HepG2 (cell line): Measurements from ENCODE around the gene TBC1D2B. TPM values are rescaled to one million over a fixed set of nuclear protein-coding genes. Genes with fewer than 3 reads are reported as not detected.

Experiments used
- FOSL2 ChIP-seq: sonication (generic); formaldehyde crosslinking; IDR thresholded peaks from 2 replicates; pipeline ENCODE4 v1.4.0; 2020; ENCODE audit warnings: missing genetic modification reagents
- FOXK2 ChIP-seq: fragments of 450-650 bp; IDR thresholded peaks from 2 replicates; pipeline ENCODE4 v1.6.1; 2016
- FOXM1 ChIP-seq: sonication (generic); formaldehyde crosslinking; IDR thresholded peaks from 2 replicates; pipeline ENCODE4 v1.5.0; 2020; ENCODE audit warnings: missing genetic modification reagents
- HDAC1 ChIP-seq: sonication (generic); formaldehyde crosslinking; IDR thresholded peaks from 2 replicates; pipeline ENCODE4 v1.5.1; 2020; ENCODE audit warnings: mild to moderate bottlenecking, missing genetic modification reagents
- HDAC6 ChIP-seq: fragments of 200-600 bp; sonication (generic); IDR thresholded peaks from 2 replicates; pipeline ENCODE4 v1.7.0; 2017; ENCODE audit warnings: mild to moderate bottlenecking, antibody characterized with exemption, low read length, low read depth
- NFIC ChIP-seq: IDR thresholded peaks from 2 replicates; pipeline ENCODE4 v1.6.1; 2012; ENCODE audit warnings: mild to moderate bottlenecking, low read length, inconsistent platforms
- NR3C1 ChIP-seq: sonication (generic); formaldehyde crosslinking; IDR thresholded peaks from 2 replicates; pipeline ENCODE4 v1.4.0; 2020; ENCODE audit warnings: missing genetic modification reagents
- RBAK ChIP-seq: sonication (generic); formaldehyde crosslinking; IDR thresholded peaks from 2 replicates; pipeline ENCODE4 v1.5.1; 2020; ENCODE audit warnings: mild to moderate bottlenecking, missing genetic modification reagents
- ZBTB1 ChIP-seq: sonication (generic); formaldehyde crosslinking; IDR thresholded peaks from 2 replicates; pipeline ENCODE4 v1.4.0; 2020; ENCODE audit warnings: missing genetic modification reagents, borderline replicate concordance
- ZBTB21 ChIP-seq: sonication (generic); formaldehyde crosslinking; IDR thresholded peaks from 2 replicates; pipeline ENCODE4 v1.4.0; 2020; ENCODE audit warnings: missing genetic modification reagents
- ZMYM3 ChIP-seq: sonication (generic); formaldehyde crosslinking; IDR thresholded peaks from 2 replicates; pipeline ENCODE4 v1.5.1; 2020; ENCODE audit warnings: mild to moderate bottlenecking, missing genetic modification reagents
- ZNF230 ChIP-seq: sonication (generic); formaldehyde crosslinking; IDR thresholded peaks from 2 replicates; pipeline ENCODE4 v1.4.0; 2020; ENCODE audit warnings: mild to moderate bottlenecking, missing genetic modification reagents
- ZNF235 ChIP-seq: sonication (generic); formaldehyde crosslinking; IDR thresholded peaks from 2 replicates; pipeline ENCODE4 v1.8.1; 2023; ENCODE audit warnings: mild to moderate bottlenecking, missing genetic modification reagents, borderline replicate concordance
- ZNF761 ChIP-seq: sonication (generic); formaldehyde crosslinking; conservative IDR thresholded peaks from 2 replicates; pipeline ENCODE4 v1.4.0; 2020; ENCODE audit warnings: mild to moderate bottlenecking, missing genetic modification reagents
- polyA plus RNA-seq, 8 experiments: library from polyadenylated mRNA; depleted of rRNA in 3 of 8; stranded (reverse) in 7 of 8; unstranded in 1 of 8; fragments of >200 nt; fragmentation: Illumina TruSeq in 4 of 8; extraction: Trizol in 4 of 8; gene quantifications; 2 replicates each; pipeline versions ENCODE4 v1.2.1 to v1.2.3, GENCODE V29; 2011 to 2016; ENCODE audit warnings: low read depth in 4 of 8, missing spikeins in 1 of 8, mixed read lengths in 1 of 8; ENCODE audit not compliant: insufficient read depth in 1 of 8
- total RNA-seq, 5 experiments: library from RNA; depleted of rRNA; stranded (reverse); fragments of >200 nt; fragmentation: Illumina TruSeq; extraction: Trizol; gene quantifications; 2 replicates each; pipeline ENCODE4 v1.2.3, GENCODE V29; 2016; ENCODE audit warnings: low read depth in 1 of 5
- TF ChIP-seq, protein P1 (sequence below): sonication (generic); formaldehyde crosslinking; conservative IDR thresholded peaks from 2 replicates; pipeline ENCODE4 v1.8.0; 2022; ENCODE audit warnings: missing genetic modification reagents
- TF ChIP-seq, protein P2 (sequence below): sonication (generic); formaldehyde crosslinking; conservative IDR thresholded peaks from 2 replicates; pipeline ENCODE4 v1.4.0; 2020; ENCODE audit warnings: missing genetic modification reagents
- TF ChIP-seq, protein P3 (sequence below): sonication (generic); formaldehyde crosslinking; IDR thresholded peaks from 2 replicates; pipeline ENCODE4 v1.8.1; 2023; ENCODE audit warnings: mild to moderate bottlenecking, missing genetic modification reagents
- TF ChIP-seq, protein P4 (sequence below): sonication (generic); formaldehyde crosslinking; IDR thresholded peaks from 2 replicates; pipeline ENCODE4 v1.4.0; 2020; ENCODE audit warnings: missing genetic modification reagents, borderline replicate concordance
- TF ChIP-seq, protein P5 (sequence below): sonication (generic); formaldehyde crosslinking; conservative IDR thresholded peaks from 2 replicates; pipeline ENCODE4 v1.5.0; 2020; ENCODE audit warnings: missing genetic modification reagents
- TF ChIP-seq, protein P6 (sequence below): sonication (generic); formaldehyde crosslinking; IDR thresholded peaks from 2 replicates; pipeline ENCODE4 v1.5.0; 2020; ENCODE audit warnings: mild to moderate bottlenecking, missing genetic modification reagents, moderate library complexity

TBC1D2B gene
- total and polyA plus RNA-seq, 2 of the 13 experiments (the other 11 are each of a cell fraction or from before 2014, with no cell fraction given): 10.1 to 14.4 TPM

DNA sequence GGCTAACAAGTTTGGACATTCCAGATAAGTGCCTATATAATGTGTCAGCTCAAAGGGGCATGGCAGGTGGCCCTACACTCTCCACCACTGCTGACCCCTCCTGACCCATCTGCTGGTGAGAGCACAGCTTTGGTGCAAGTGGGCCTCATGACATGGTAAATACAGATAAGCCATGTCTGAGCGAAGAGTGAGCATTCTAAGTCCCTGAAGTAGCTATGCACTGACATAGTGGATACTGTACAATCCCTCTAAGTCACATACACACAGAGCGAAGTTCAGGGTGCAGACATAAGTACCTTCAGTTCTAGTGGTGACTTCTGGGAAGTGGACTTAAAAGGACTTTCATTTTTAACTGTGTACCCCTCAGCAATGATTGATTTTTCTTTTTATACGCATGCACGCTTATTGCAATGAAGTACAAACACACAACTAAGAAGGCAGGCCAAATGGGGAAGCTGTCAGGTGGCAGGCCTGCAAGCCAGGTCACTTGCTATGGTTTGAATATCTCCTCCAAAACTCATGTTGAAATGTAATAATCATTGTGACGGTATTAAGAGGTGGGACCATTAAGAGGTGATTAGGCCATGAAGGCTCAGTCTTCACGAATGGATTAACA lies 41.5 kb downstream of the TBC1D2B start (continued):
- TF ChIP-seq, protein P1, sequence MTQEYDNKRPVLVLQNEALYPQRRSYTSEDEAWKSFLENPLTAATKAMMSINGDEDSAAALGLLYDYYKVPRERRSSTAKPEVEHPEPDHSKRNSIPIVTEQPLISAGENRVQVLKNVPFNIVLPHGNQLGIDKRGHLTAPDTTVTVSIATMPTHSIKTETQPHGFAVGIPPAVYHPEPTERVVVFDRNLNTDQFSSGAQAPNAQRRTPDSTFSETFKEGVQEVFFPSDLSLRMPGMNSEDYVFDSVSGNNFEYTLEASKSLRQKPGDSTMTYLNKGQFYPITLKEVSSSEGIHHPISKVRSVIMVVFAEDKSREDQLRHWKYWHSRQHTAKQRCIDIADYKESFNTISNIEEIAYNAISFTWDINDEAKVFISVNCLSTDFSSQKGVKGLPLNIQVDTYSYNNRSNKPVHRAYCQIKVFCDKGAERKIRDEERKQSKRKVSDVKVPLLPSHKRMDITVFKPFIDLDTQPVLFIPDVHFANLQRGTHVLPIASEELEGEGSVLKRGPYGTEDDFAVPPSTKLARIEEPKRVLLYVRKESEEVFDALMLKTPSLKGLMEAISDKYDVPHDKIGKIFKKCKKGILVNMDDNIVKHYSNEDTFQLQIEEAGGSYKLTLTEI (CRISPR knock-in tag): no peak
- TF ChIP-seq, protein P2, sequence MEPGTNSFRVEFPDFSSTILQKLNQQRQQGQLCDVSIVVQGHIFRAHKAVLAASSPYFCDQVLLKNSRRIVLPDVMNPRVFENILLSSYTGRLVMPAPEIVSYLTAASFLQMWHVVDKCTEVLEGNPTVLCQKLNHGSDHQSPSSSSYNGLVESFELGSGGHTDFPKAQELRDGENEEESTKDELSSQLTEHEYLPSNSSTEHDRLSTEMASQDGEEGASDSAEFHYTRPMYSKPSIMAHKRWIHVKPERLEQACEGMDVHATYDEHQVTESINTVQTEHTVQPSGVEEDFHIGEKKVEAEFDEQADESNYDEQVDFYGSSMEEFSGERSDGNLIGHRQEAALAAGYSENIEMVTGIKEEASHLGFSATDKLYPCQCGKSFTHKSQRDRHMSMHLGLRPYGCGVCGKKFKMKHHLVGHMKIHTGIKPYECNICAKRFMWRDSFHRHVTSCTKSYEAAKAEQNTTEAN (CRISPR knock-in tag): no peak
- TF ChIP-seq FOSL2 (CRISPR knock-in tag): peak; percentile 48; the same call in 1 of the 2 replicates
- TF ChIP-seq FOXK2: no peak
- TF ChIP-seq ZNF235: no peak
- TF ChIP-seq, protein P3, sequence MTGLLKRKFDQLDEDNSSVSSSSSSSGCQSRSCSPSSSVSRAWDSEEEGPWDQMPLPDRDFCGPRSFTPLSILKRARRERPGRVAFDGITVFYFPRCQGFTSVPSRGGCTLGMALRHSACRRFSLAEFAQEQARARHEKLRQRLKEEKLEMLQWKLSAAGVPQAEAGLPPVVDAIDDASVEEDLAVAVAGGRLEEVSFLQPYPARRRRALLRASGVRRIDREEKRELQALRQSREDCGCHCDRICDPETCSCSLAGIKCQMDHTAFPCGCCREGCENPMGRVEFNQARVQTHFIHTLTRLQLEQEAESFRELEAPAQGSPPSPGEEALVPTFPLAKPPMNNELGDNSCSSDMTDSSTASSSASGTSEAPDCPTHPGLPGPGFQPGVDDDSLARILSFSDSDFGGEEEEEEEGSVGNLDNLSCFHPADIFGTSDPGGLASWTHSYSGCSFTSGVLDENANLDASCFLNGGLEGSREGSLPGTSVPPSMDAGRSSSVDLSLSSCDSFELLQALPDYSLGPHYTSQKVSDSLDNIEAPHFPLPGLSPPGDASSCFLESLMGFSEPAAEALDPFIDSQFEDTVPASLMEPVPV (CRISPR knock-in tag): no peak
- TF ChIP-seq ZNF230 (CRISPR knock-in tag): no peak
- no peak for TF ChIP-seq NFIC
- TF ChIP-seq ZBTB21: no peak
- no peak for TF ChIP-seq ZNF761 (CRISPR knock-in tag)
- TF ChIP-seq, protein P4, sequence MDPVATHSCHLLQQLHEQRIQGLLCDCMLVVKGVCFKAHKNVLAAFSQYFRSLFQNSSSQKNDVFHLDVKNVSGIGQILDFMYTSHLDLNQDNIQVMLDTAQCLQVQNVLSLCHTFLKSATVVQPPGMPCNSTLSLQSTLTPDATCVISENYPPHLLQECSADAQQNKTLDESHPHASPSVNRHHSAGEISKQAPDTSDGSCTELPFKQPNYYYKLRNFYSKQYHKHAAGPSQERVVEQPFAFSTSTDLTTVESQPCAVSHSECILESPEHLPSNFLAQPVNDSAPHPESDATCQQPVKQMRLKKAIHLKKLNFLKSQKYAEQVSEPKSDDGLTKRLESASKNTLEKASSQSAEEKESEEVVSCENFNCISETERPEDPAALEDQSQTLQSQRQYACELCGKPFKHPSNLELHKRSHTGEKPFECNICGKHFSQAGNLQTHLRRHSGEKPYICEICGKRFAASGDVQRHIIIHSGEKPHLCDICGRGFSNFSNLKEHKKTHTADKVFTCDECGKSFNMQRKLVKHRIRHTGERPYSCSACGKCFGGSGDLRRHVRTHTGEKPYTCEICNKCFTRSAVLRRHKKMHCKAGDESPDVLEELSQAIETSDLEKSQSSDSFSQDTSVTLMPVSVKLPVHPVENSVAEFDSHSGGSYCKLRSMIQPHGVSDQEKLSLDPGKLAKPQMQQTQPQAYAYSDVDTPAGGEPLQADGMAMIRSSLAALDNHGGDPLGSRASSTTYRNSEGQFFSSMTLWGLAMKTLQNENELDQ (CRISPR knock-in tag): no peak
- no peak for TF ChIP-seq FOXM1 (CRISPR knock-in tag)
- no peak for TF ChIP-seq HDAC6
- TF ChIP-seq, protein P5, sequence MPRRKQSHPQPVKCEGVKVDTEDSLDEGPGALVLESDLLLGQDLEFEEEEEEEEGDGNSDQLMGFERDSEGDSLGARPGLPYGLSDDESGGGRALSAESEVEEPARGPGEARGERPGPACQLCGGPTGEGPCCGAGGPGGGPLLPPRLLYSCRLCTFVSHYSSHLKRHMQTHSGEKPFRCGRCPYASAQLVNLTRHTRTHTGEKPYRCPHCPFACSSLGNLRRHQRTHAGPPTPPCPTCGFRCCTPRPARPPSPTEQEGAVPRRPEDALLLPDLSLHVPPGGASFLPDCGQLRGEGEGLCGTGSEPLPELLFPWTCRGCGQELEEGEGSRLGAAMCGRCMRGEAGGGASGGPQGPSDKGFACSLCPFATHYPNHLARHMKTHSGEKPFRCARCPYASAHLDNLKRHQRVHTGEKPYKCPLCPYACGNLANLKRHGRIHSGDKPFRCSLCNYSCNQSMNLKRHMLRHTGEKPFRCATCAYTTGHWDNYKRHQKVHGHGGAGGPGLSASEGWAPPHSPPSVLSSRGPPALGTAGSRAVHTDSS (CRISPR knock-in tag): no peak
- TF ChIP-seq ZBTB1 (CRISPR knock-in tag): no peak
- TF ChIP-seq, protein P6, sequence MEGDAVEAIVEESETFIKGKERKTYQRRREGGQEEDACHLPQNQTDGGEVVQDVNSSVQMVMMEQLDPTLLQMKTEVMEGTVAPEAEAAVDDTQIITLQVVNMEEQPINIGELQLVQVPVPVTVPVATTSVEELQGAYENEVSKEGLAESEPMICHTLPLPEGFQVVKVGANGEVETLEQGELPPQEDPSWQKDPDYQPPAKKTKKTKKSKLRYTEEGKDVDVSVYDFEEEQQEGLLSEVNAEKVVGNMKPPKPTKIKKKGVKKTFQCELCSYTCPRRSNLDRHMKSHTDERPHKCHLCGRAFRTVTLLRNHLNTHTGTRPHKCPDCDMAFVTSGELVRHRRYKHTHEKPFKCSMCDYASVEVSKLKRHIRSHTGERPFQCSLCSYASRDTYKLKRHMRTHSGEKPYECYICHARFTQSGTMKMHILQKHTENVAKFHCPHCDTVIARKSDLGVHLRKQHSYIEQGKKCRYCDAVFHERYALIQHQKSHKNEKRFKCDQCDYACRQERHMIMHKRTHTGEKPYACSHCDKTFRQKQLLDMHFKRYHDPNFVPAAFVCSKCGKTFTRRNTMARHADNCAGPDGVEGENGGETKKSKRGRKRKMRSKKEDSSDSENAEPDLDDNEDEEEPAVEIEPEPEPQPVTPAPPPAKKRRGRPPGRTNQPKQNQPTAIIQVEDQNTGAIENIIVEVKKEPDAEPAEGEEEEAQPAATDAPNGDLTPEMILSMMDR (CRISPR knock-in tag): peak; percentile 14; the same call in 1 of the 2 replicates
- 0 out of 2 replicates have a peak, but pooled peaks have one; percentile 18 for TF ChIP-seq RBAK (CRISPR knock-in tag)
- TF ChIP-seq HDAC1 (CRISPR knock-in tag): 0 out of 2 replicates have a peak, but pooled peaks have one; percentile 27
- peak; percentile 65; the same call in 1 of the 2 replicates for TF ChIP-seq ZMYM3 (CRISPR knock-in tag)
- no peak for TF ChIP-seq NR3C1 (CRISPR knock-in tag)
